Transverse colon (tissue), 4 donors: ENCODE measurements around the gene PPP1R37.

Experiments used
- CTCF ChIP-seq, 5 experiments: fragments of 200-600 bp in 3 of 5; fragments of 450-650 bp in 2 of 5; sonication (generic) in 3 of 5; IDR thresholded peaks; 1 replicate in 2 of 5; 2 replicates in 3 of 5; pipeline ENCODE4 v1.5.1; 2016 to 2017; ENCODE audit warnings: antibody characterized with exemption in 5 of 5, inconsistent platforms in 3 of 5, mild to moderate bottlenecking in 2 of 5, moderate library complexity in 1 of 5
- POLR2AphosphoS5 ChIP-seq, 3 donors: sonication (generic); formaldehyde crosslinking; IDR thresholded peaks; one replicate each; pipeline ENCODE4 v1.6.1; 2016; ENCODE audit warnings: antibody characterized with exemption in 3 of 3

GRCh38 chr19:45156751-45157150, 63.8 kb downstream of the PPP1R37 start:
- TF ChIP-seq POLR2AphosphoS5 (IDR thresholded peaks at IDR 0.05): no peak
- TF ChIP-seq CTCF (IDR thresholded peaks at IDR 0.05): no peak
